Measurements from ENCODE around the gene KIF3C.
"Not testable (repeated sequence)": the region's sequence is repeated elsewhere in the genome, so short reads cannot be mapped to it uniquely, and the experiment has no call there.

KIF3C gene

GRCh38 chr2:25917411-25917810, 64.9 kb downstream of the KIF3C start:
- DNase-seq (ENCODE audit: low read depth, low spot score) = not testable (repeated sequence)

- not testable (repeated sequence) for DNase-seq (ENCODE audit: low read depth, low spot score)
These were observed 66.1 kb downstream of the KIF3C start for GRCh38 chr2:25915944-25916772.

- not testable (repeated sequence) for DNase-seq (ENCODE audit: low read depth, low spot score)
These were observed 66.9 kb downstream of the KIF3C start for GRCh38 chr2:25915411-25915810.

- DNase-seq (ENCODE audit: low read depth, low spot score) = not testable (repeated sequence)
These were observed 68.7 kb downstream of the KIF3C start for GRCh38 chr2:25913696-25913973.

- no peak for DNase-seq (ENCODE audit: low read depth, low spot score)
These were observed 69.2 kb downstream of the KIF3C start for GRCh38 chr2:25912851-25913695.

- DNase-seq (ENCODE audit: low read depth, low spot score) = not testable (repeated sequence)
These were observed 72.7 kb downstream of the KIF3C start for GRCh38 chr2:25909574-25909973.

- DNase-seq (ENCODE audit: low read depth, low spot score) = no peak
These were observed 77.2 kb downstream of the KIF3C start for GRCh38 chr2:25905126-25905525.

- no peak for DNase-seq (ENCODE audit: low read depth, low spot score)
These were observed 79.0 kb downstream of the KIF3C start for GRCh38 chr2:25903216-25903776.

- DNase-seq (ENCODE audit: low read depth, low spot score) = no peak
These were observed 82.8 kb downstream of the KIF3C start for GRCh38 chr2:25899404-25899970.

- DNase-seq (ENCODE audit: low read depth, low spot score) = no peak
These were observed 84.8 kb downstream of the KIF3C start for GRCh38 chr2:25897506-25897905.

GRCh38 chr2:25896308-25896707, 86.0 kb downstream of the KIF3C start:
- not testable (repeated sequence) for DNase-seq (ENCODE audit: low read depth, low spot score)

- no peak for DNase-seq (ENCODE audit: low read depth, low spot score)
These were observed 86.7 kb downstream of the KIF3C start for GRCh38 chr2:25895610-25896009.

- no peak for DNase-seq (ENCODE audit: low read depth, low spot score)
These were observed 87.3 kb downstream of the KIF3C start for GRCh38 chr2:25895018-25895417.

- no peak for DNase-seq (ENCODE audit: low read depth, low spot score)
These were observed 88.0 kb downstream of the KIF3C start for GRCh38 chr2:25894135-25894830.

GRCh38 chr2:25891672-25892071, 90.6 kb downstream of the KIF3C start:
- DNase-seq (ENCODE audit: low read depth, low spot score) = no peak

GRCh38 chr2:25887624-25888242, 94.6 kb downstream of the KIF3C start:
- DNase-seq (ENCODE audit: low read depth, low spot score) = no peak

- DNase-seq (ENCODE audit: low read depth, low spot score) = no peak
These were observed 96.4 kb downstream of the KIF3C start for GRCh38 chr2:25885933-25886332.

GRCh38 chr2:25881764-25882163, 100.5 kb downstream of the KIF3C start:
- DNase-seq (ENCODE audit: low read depth, low spot score) = no peak

GRCh38 chr2:25879133-25879730, 103.1 kb downstream of the KIF3C start:
- no peak for DNase-seq (ENCODE audit: low read depth, low spot score)

- peak; percentile 90 for DNase-seq (ENCODE audit: low read depth, low spot score)
These were observed 103.8 kb downstream of the KIF3C start, which contains the start of gene ASXL2 for GRCh38 chr2:25878361-25879132. Gene ASXL2, minus strand, starts transcription at chr2:25878487. Its CDS starts 265 bp downstream, at chr2:25878222.
